Measurements from ENCODE around the gene PFN2.

PFN2 gene

DNA sequence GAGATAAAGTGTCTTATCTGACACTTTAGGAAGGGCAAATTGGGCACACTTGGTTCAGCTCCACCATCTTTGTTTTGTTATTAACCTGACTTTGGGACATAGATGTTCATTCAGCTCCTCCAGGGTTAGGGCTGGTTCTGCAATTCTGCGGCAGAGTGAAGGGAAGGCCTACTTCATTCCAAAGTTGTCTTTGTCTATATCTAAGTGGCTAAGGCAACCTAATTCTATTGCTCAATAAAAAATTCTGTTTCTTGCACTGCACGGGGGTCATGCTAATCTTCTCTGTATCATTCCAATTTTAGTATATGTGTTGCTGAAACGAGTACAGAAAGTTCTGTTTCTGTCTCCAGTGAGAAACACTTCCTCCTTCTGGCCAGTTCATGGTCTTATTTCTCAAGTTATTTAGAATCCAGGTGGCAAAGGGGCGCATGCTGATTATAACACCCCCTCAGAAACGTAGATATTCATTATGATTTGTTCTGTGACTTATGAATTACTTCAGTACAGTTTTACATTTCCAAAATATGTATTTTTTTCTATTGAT lies 53.5 kb downstream of the PFN2 start:
- no peak for DNase-seq (ENCODE audit: low read depth)
